PC-3 (cell line): Measurements from ENCODE around the gene RAET1E. TPM values are rescaled to one million over a fixed set of nuclear protein-coding genes. Genes with fewer than 3 reads are reported as not detected.
"Not testable (repeated sequence)": the region's sequence is repeated elsewhere in the genome, so short reads cannot be mapped to it uniquely, and the experiment has no call there.

Source experiments
- ATAC-seq: fragments of 200-7000 bp; cut with Tn5 transposase; 2 replicates; pipeline ENCODE4 v1.9.1; 2020; ENCODE audit warnings: mild to moderate bottlenecking, moderate library complexity
- BruUV-seq: library from RNA; stranded (reverse); fragments of 400-500 nt; replicated peaks from 2 replicates; lab custom pipeline; 2021; lab: Mats Ljungman, UMichigan
- CTCF ChIA-PET: fragments of 300-600 bp; sonication (Branson Sonifier 250); formaldehyde crosslinking; loops from one replicate; lab custom pipeline; 2022; ENCODE audit warnings: antibody characterized with exemption; lab: Charles Lee
- POLR2A ChIA-PET: fragments of 300-600 bp; sonication (Branson Sonifier 250); formaldehyde crosslinking; loops from one replicate; lab custom pipeline; 2022; ENCODE audit warnings: antibody characterized with exemption; ENCODE audit not compliant: unreplicated experiment; lab: Charles Lee
- DNase-seq: peaks from one replicate; pipeline ENCODE4 v3.0.0-alpha.2; 2015
- H2AFZ ChIP-seq: fragments of 300-600 bp; sonication (generic); 2 replicates; pipeline ENCODE4 v1.6.0; 2016; ENCODE audit warnings: antibody characterized with exemption, low read length
- H3F3A ChIP-seq: fragments of 300-600 bp; sonication (generic); one replicate; pipeline ENCODE4 v1.6.0; 2017; ENCODE audit warnings: antibody characterized with exemption, low read length, control low read depth, mild to moderate bottlenecking; ENCODE audit not compliant: unreplicated experiment
- H3K27ac ChIP-seq: fragments of 300-600 bp; sonication (generic); 2 replicates; pipeline ENCODE4 v1.5.1; 2016; ENCODE audit warnings: mild to moderate bottlenecking, low read length
- H3K27me3 ChIP-seq: fragments of 300-600 bp; sonication (generic); 2 replicates; pipeline ENCODE4 v1.6.1; 2016; ENCODE audit warnings: low read length, mixed read lengths
- H3K36me3 ChIP-seq: fragments of 300-600 bp; sonication (generic); 2 replicates; pipeline ENCODE4 v1.6.1; 2016; ENCODE audit warnings: low read depth, mixed run types, low read length, mixed read lengths
- H3K4me1 ChIP-seq: fragments of 300-600 bp; sonication (generic); 2 replicates; pipeline ENCODE4 v1.5.1; 2016; ENCODE audit warnings: low read length; ENCODE audit not compliant: insufficient read depth
- H3K4me2 ChIP-seq: fragments of 300-600 bp; sonication (generic); 2 replicates; pipeline ENCODE4 v1.6.0; 2016; ENCODE audit warnings: low read length
- H3K4me3 ChIP-seq: fragments of 300-600 bp; sonication (generic); 2 replicates; pipeline ENCODE4 v1.5.1; 2016; ENCODE audit warnings: mild to moderate bottlenecking, low read length, mixed read lengths
- H3K79me2 ChIP-seq: fragments of 300-600 bp; sonication (generic); 2 replicates; pipeline ENCODE4 v1.6.1; 2017; ENCODE audit warnings: low read length, mixed read lengths
- H3K9ac ChIP-seq: fragments of 300-600 bp; sonication (generic); 2 replicates; pipeline ENCODE4 v1.6.0; 2016; ENCODE audit warnings: mild to moderate bottlenecking, low read length
- H3K9me2 ChIP-seq: fragments of 300-600 bp; sonication (generic); replicated peaks from 2 replicates; pipeline ENCODE4 v1.6.1; 2016; ENCODE audit warnings: mixed run types, low read length, mixed read lengths
- H3K9me3 ChIP-seq: fragments of 300-600 bp; sonication (generic); 2 replicates; pipeline ENCODE4 v1.6.1; 2016; ENCODE audit warnings: low read length, mixed read lengths
- H4K20me1 ChIP-seq: fragments of 300-600 bp; sonication (generic); 2 replicates; pipeline ENCODE4 v1.6.1; 2016; ENCODE audit warnings: low read length, mixed read lengths
- EZH2 ChIP-seq: fragments of 300-600 bp; sonication (generic); IDR thresholded peaks from one replicate; pipeline ENCODE4 v1.6.1; 2017; ENCODE audit warnings: antibody characterized with exemption, mild to moderate bottlenecking, low read length; ENCODE audit not compliant: unreplicated experiment
- EZH2phosphoT487 ChIP-seq: fragments of 300-600 bp; sonication (generic); IDR thresholded peaks from 2 replicates; pipeline ENCODE4 v1.6.1; 2018; ENCODE audit warnings: mild to moderate bottlenecking, antibody characterized with exemption, low read length, borderline replicate concordance
- intact Hi-C: fragments of 100-400 bp; cut with micrococcal nuclease; formaldehyde crosslinking; loops from 2 replicates; pipeline ENCODE4 v1.9.0; 2023
- total RNA-seq: library from RNA; depleted of rRNA; stranded (reverse); fragments of >200 nt; gene quantifications from 2 replicates; pipeline ENCODE4 v1.2.3, GENCODE V29; 2014
- TF ChIP-seq, protein P1 (sequence below): fragments of 300-600 bp; sonication (generic); conservative IDR thresholded peaks from 2 replicates; pipeline ENCODE4 v1.5.1; 2017; ENCODE audit warnings: antibody characterized with exemption, low read depth, mild to moderate bottlenecking, low read length

RAET1E gene
- total RNA-seq, 1 experiment from 2014 or later = 0.40 TPM

GRCh38 chr6:149862922-149863697 lies 34.8 kb downstream of the RAET1E start:
- ChIA-PET CTCF (interaction anchor here (0.6 to 1.4 kb wide), 2 partner anchors 22 to 950 kb away, joined by 3 to 4 read pairs; no protein-coding TSS in a partner anchor), POLR2A (no interaction called here)
- Histone ChIP-seq H3F3A (no peaks in the 10 kb centered on the region), H3K9me2 (no peaks in the 10 kb centered on the region), H3K4me2 (peak overlapping the region; percentile 86), H4K20me1 (no peaks in the 10 kb centered on the region), H3K9ac (peak overlapping the region; percentile 64), H2AFZ (peak overlapping the region; percentile 60), H3K4me3 (peak overlapping the region; percentile 79), H3K36me3 (no peaks in the 10 kb centered on the region), H3K79me2 (peaks cover 48% of the 10 kb centered on the region), H3K9me3 (no peaks in the 10 kb centered on the region), H3K27me3 (no peaks in the 10 kb centered on the region), H3K27ac (peak overlapping the region; percentile 43), H3K4me1 (peaks cover 22% of the 10 kb centered on the region)
- peak; percentile 59 for ATAC-seq
- TSS peak; percentile 75 for BruUV-seq
- intact Hi-C loops = loop anchor here (1.0 kb wide), 1 partner anchor 8 kb away; no protein-coding TSS in a partner anchor
- TF ChIP-seq EZH2phosphoT487 = 0 out of 2 replicates have a peak, but pooled peaks have one; percentile 25
- TF ChIP-seq EZH2 = no peak
- peak; percentile 87 for DNase-seq

DNA sequence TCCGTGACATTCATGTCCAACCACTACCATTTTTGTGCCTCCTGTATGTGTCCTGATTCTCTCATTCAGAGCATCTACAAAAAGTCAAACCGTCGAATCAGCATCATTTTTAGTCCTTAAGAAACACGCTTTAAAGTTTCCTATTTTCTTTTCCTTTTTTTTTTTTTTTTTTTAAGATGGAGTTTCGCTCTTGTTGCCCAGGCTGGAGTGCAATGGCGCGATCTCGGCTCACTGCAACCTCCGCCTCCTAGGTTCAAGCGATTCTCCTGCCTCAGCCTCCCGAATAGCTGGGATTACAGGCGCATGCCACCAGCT lies 35.5 kb downstream of the RAET1E start:
- H2AFZ ChIP-seq, ATAC-seq, intact Hi-C loops, H3K27ac ChIP-seq, DNase-seq, H3K9me3 ChIP-seq, H3K36me3 ChIP-seq, H3F3A ChIP-seq, BruUV-seq, H3K27me3 ChIP-seq, H4K20me1 ChIP-seq, H3K9me2 ChIP-seq, POLR2A ChIA-PET, CTCF ChIA-PET: not testable (repeated sequence)
- Histone ChIP-seq H3K79me2 (peaks cover 55% of the 10 kb centered on the region), H3K4me1 (peaks cover 24% of the 10 kb centered on the region), H3K4me3 (peak overlapping the region; percentile 79), H3K9ac (peak overlapping the region; percentile 64), H3K4me2 (peak overlapping the region; percentile 86)

DNA sequence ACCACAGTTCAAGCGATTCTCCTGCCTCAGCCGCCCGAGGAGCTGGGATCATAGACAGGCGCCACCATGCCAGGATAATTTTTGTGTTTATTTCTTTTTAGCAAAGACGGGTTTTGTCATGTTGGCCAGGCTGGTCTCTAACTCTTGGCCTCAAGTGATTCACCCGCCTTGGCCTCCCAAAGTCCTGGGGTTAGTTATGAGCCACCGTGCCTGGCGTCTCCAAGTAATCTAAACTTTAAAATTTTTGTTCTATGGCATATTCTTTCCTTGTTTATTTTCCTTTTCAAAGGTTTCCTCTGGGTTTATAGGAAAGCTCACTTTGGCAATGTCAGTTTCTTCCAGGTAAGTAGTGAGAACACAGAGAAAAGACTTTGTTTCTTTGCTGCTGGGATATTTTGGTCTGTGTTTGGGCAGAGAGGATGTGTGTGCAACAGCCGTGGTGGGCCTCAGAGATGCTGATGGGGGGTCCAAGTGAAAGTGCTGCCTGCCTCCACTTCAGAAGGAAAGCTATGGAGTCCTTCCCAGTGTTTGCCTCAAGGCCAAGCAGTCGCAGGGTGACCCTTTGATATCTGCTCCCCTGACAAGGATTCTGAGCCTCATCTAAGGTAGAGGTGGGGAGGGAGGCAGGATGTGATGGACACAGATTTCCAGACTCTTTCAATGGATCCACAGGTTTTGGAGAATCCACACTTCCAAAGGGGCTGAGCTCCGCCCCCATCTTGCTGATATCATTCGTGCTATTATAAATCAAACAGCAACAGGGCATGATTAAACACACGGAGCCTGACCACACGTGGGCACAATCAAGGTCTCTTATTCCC lies 36.1 kb downstream of the RAET1E start:
- ATAC-seq (no peak), DNase-seq (no peak)
- Histone ChIP-seq H3K27ac (no peak overlapping the region), H3K9ac (peak overlapping the region; percentile 64; the same call in 1 of the 2 replicates), H3K79me2 (peaks cover 60% of the 10 kb centered on the region), H3K4me1 (peaks cover 30% of the 10 kb centered on the region), H3K9me2 (no peaks in the 10 kb centered on the region), H3F3A (no peaks in the 10 kb centered on the region), H3K4me3 (peak overlapping the region; percentile 79), H3K4me2 (peak overlapping the region; percentile 86), H3K36me3 (no peaks in the 10 kb centered on the region), H4K20me1 (no peaks in the 10 kb centered on the region), H3K27me3 (no peaks in the 10 kb centered on the region), H3K9me3 (no peaks in the 10 kb centered on the region), H2AFZ (no peak overlapping the region)
- BruUV-seq = no TSS peak
- ChIA-PET CTCF (interaction anchor here (0.7 to 1.0 kb wide), 2 partner anchors 21 to 345 kb away, joined by 3 to 4 read pairs; no protein-coding TSS in a partner anchor), POLR2A (no interaction called here)
- intact Hi-C loops = no loop called here
- no peak for TF ChIP-seq EZH2
- TF ChIP-seq, protein P1, sequence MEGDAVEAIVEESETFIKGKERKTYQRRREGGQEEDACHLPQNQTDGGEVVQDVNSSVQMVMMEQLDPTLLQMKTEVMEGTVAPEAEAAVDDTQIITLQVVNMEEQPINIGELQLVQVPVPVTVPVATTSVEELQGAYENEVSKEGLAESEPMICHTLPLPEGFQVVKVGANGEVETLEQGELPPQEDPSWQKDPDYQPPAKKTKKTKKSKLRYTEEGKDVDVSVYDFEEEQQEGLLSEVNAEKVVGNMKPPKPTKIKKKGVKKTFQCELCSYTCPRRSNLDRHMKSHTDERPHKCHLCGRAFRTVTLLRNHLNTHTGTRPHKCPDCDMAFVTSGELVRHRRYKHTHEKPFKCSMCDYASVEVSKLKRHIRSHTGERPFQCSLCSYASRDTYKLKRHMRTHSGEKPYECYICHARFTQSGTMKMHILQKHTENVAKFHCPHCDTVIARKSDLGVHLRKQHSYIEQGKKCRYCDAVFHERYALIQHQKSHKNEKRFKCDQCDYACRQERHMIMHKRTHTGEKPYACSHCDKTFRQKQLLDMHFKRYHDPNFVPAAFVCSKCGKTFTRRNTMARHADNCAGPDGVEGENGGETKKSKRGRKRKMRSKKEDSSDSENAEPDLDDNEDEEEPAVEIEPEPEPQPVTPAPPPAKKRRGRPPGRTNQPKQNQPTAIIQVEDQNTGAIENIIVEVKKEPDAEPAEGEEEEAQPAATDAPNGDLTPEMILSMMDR = no peak
